HepG2 (cell line): Measurements from ENCODE around the gene CLDN7. TPM values are rescaled to one million over a fixed set of nuclear protein-coding genes. Genes with fewer than 3 reads are reported as not detected.

Experiments
- ATAC-seq: fragments of 200-7000 bp; cut with Tn5 transposase; 3 replicates; pipeline ENCODE4 v1.9.1; 2020; ENCODE audit warnings: mild to moderate bottlenecking, moderate library complexity
- BruUV-seq: library from RNA; stranded (reverse); fragments of 400-500 nt; replicated peaks from 2 replicates; lab custom pipeline; 2021; lab: Mats Ljungman, UMichigan
- CTCF ChIA-PET: fragments of 300-600 bp; formaldehyde crosslinking; extraction: SDS; loops from one replicate; lab custom pipeline; 2021; ENCODE audit warnings: low total read pairs, inconsistent platforms, low intra/inter-chr PET ratio; lab: Yijun Ruan, JAX
- POLR2A ChIA-PET: fragments of 350-600 bp; sonication (Branson Sonifier 250); formaldehyde crosslinking; loops from one replicate; lab custom pipeline; 2020; ENCODE audit warnings: antibody characterized with exemption, inconsistent platforms; lab: Yijun Ruan, JAX
- DNase-seq: peaks from one replicate; pipeline ENCODE4 v3.0.0-alpha.2; 2015; ENCODE audit warnings: low spot score
- FAIRE-seq: peaks from 3 replicates; lab custom pipeline; 2011; peaks lifted over from hg19 to GRCh38; lab: Jason Lieb, UNC
- H2AFZ ChIP-seq: one replicate; pipeline ENCODE4 v1.6.1; 2011; ENCODE audit warnings: low read length, inconsistent platforms
- H3K27ac ChIP-seq: fragments of 300-600 bp; 3 replicates; pipeline ENCODE4 v1.8.0; 2011; ENCODE audit warnings: mixed run types, mild to moderate bottlenecking, mixed read lengths, low read length, inconsistent platforms; ENCODE audit not compliant: insufficient read depth; ENCODE audit errors: extremely low read length
- H3K27me3 ChIP-seq, 2 experiments: fragments of 200-600 bp in 1 of 2; 2 replicates in 1 of 2; 3 replicates in 1 of 2; pipeline versions ENCODE4 v1.6.0 to v1.8.0; 2011; ENCODE audit warnings: low read length in 2 of 2, mild to moderate bottlenecking in 2 of 2, moderate library complexity in 2 of 2, inconsistent platforms in 1 of 2; ENCODE audit not compliant: insufficient read depth in 2 of 2, control insufficient read depth in 1 of 2
- H3K36me3 ChIP-seq, 2 experiments: fragments of 200-600 bp in 1 of 2; replicated peaks in 1 of 2; 2 replicates in 1 of 2; 3 replicates in 1 of 2; pipeline versions ENCODE4 v1.5.1 to v1.8.0; 2011; ENCODE audit warnings: low read length in 2 of 2, inconsistent platforms in 1 of 2; ENCODE audit not compliant: insufficient read depth in 2 of 2, control insufficient read depth in 1 of 2
- H3K4me1 ChIP-seq: 2 replicates; pipeline ENCODE4 v1.5.1; 2012; ENCODE audit warnings: low read length, inconsistent platforms; ENCODE audit not compliant: insufficient read depth
- H3K4me2 ChIP-seq: 2 replicates; pipeline ENCODE4 v1.6.0; 2011; ENCODE audit warnings: low read depth, low read length, inconsistent platforms
- H3K4me3 ChIP-seq, 3 experiments: fragments of 200-600 bp in 1 of 3; sonication (generic), shearing (Covaris generic) in 1 of 3; replicated peaks in 1 of 3; 2 replicates each; pipeline ENCODE4 v1.5.1; 2011 to 2016; ENCODE audit warnings: low read length in 3 of 3, inconsistent platforms in 2 of 3, low read depth in 2 of 3, mild to moderate bottlenecking in 2 of 3, control low read depth in 1 of 3, mixed read lengths in 1 of 3; ENCODE audit not compliant: insufficient read depth in 1 of 3
- H3K79me2 ChIP-seq: one replicate; pipeline ENCODE4 v1.6.1; 2011; ENCODE audit warnings: low read length, inconsistent platforms; ENCODE audit not compliant: insufficient read depth
- H3K9ac ChIP-seq: 2 replicates; pipeline ENCODE4 v1.6.0; 2011; ENCODE audit warnings: mild to moderate bottlenecking, low read depth, low read length, inconsistent platforms; ENCODE audit not compliant: insufficient read depth
- H3K9me3 ChIP-seq: 2 replicates; pipeline ENCODE4 v1.5.1; 2012; ENCODE audit warnings: mild to moderate bottlenecking, low read length
- H4K20me1 ChIP-seq: 2 replicates; pipeline ENCODE4 v1.6.0; 2011; ENCODE audit warnings: inconsistent platforms, mild to moderate bottlenecking, low read length, moderate library complexity; ENCODE audit not compliant: insufficient read depth
- JARID2 ChIP-seq: sonication (generic); formaldehyde crosslinking; IDR thresholded peaks from 2 replicates; pipeline ENCODE4 v1.8.1; 2023; ENCODE audit warnings: missing genetic modification reagents, inconsistent platforms; ENCODE audit not compliant: insufficient replicate concordance
- LCORL ChIP-seq, 2 experiments: fragments of 450-650 bp in 1 of 2; sonication (generic) in 1 of 2; formaldehyde crosslinking in 1 of 2; IDR thresholded peaks; 2 replicates each; pipeline versions ENCODE4 v1.5.0 to v1.6.1; 2017 to 2020; ENCODE audit warnings: antibody characterized with exemption in 1 of 2, missing genetic modification reagents in 1 of 2
- MTERF4 ChIP-seq: sonication (generic); formaldehyde crosslinking; IDR thresholded peaks from 2 replicates; pipeline ENCODE4 v1.8.0; 2023; ENCODE audit warnings: mild to moderate bottlenecking, missing genetic modification reagents
- PAWR ChIP-seq: sonication (generic); formaldehyde crosslinking; IDR thresholded peaks from 2 replicates; pipeline ENCODE4 v1.4.0; 2020; ENCODE audit warnings: missing genetic modification reagents, mild to moderate bottlenecking, borderline replicate concordance
- PRDM10 ChIP-seq: sonication (generic); formaldehyde crosslinking; IDR thresholded peaks from 2 replicates; pipeline ENCODE4 v1.4.0; 2020; ENCODE audit warnings: low read depth, missing genetic modification reagents
- RXRB ChIP-seq: IDR thresholded peaks from 2 replicates; pipeline ENCODE4 v1.6.1; 2016; ENCODE audit warnings: borderline replicate concordance, missing genetic modification reagents, missing compliant biosample characterization
- SOX6 ChIP-seq, 2 experiments: fragments of 450-650 bp in 1 of 2; sonication (generic) in 1 of 2; formaldehyde crosslinking in 1 of 2; IDR thresholded peaks; 2 replicates each; pipeline versions ENCODE4 v1.4.0 to v1.6.1; 2017 to 2020; ENCODE audit warnings: antibody characterized with exemption in 1 of 2, mild to moderate bottlenecking in 1 of 2, missing genetic modification reagents in 1 of 2
- TBP ChIP-seq: sonication (generic); formaldehyde crosslinking; IDR thresholded peaks from 2 replicates; pipeline ENCODE4 v1.5.0; 2020; ENCODE audit warnings: missing genetic modification reagents
- ZFP82 ChIP-seq: sonication (generic); formaldehyde crosslinking; IDR thresholded peaks from 2 replicates; pipeline ENCODE4 v1.5.1; 2020; ENCODE audit warnings: mild to moderate bottlenecking, missing genetic modification reagents, borderline replicate concordance
- ZNF556 ChIP-seq: sonication (generic); formaldehyde crosslinking; IDR thresholded peaks from 2 replicates; pipeline ENCODE4 v1.4.0; 2020; ENCODE audit warnings: mild to moderate bottlenecking, missing genetic modification reagents, borderline replicate concordance
- ZNF563 ChIP-seq: sonication (generic); formaldehyde crosslinking; IDR thresholded peaks from 2 replicates; pipeline ENCODE4 v1.8.0; 2022; ENCODE audit warnings: mild to moderate bottlenecking, moderate library complexity, missing genetic modification reagents
- ZNF784 ChIP-seq: sonication (generic); formaldehyde crosslinking; IDR thresholded peaks from 2 replicates; pipeline ENCODE4 v1.5.1; 2020; ENCODE audit warnings: missing genetic modification reagents, mild to moderate bottlenecking, borderline replicate concordance
- WGBS: methylation state at CpG from one replicate; pipeline ENCODE4 v1.1.6; 2017; ENCODE audit warnings: low lambda C conversion rate; 5-methylcytosine and 5-hydroxymethylcytosine counted together
- in situ Hi-C: cut with HindIII; loops from 2 replicates; pipeline ENCODE4 v1.10.0; 2017; ENCODE audit warnings: low pct_unique_long_range_greater_than_20kb; ENCODE audit not compliant: extremely low pct_ligation_motif_present
- intact Hi-C: fragments of 100-400 bp; cut with micrococcal nuclease; formaldehyde crosslinking; loops from one replicate; pipeline ENCODE4 v1.10.0; 2022; ENCODE audit not compliant: unreplicated experiment
- polyA plus RNA-seq, 8 experiments: library from polyadenylated mRNA; depleted of rRNA in 3 of 8; stranded (reverse) in 7 of 8; unstranded in 1 of 8; fragments of >200 nt; fragmentation: Illumina TruSeq in 4 of 8; extraction: Trizol in 4 of 8; gene quantifications; 2 replicates each; pipeline versions ENCODE4 v1.2.1 to v1.2.3, GENCODE V29; 2011 to 2016; ENCODE audit warnings: low read depth in 4 of 8, missing spikeins in 1 of 8, mixed read lengths in 1 of 8; ENCODE audit not compliant: insufficient read depth in 1 of 8
- total RNA-seq, 5 experiments: library from RNA; depleted of rRNA; stranded (reverse); fragments of >200 nt; fragmentation: Illumina TruSeq; extraction: Trizol; gene quantifications; 2 replicates each; pipeline ENCODE4 v1.2.3, GENCODE V29; 2016; ENCODE audit warnings: low read depth in 1 of 5

Gene CLDN7
- total and polyA plus RNA-seq, 2 of the 13 experiments (the other 11 are each of a cell fraction or from before 2014, with no cell fraction given): not detected

- no peak for TF ChIP-seq ZNF784 (CRISPR knock-in tag)
- no peak for TF ChIP-seq TBP
- no peak for TF ChIP-seq RXRB
- peak; percentile 26; the same call in 1 of the 2 replicates for TF ChIP-seq ZNF556 (CRISPR knock-in tag)
Observed at GRCh38 chr17:7237761-7238419, 24.4 kb downstream of the CLDN7 start (continued).

GRCh38 chr17:7237266-7237760 is 25.0 kb downstream of the CLDN7 start:
- peak overlapping the region; percentile 88 for H3K27ac ChIP-seq
- H3K4me2 ChIP-seq: peak overlapping the region; percentile 84
- no peaks in the 10 kb centered on the region; a peak in 1 of 5 replicates for H3K27me3 ChIP-seq
- peaks cover 53% of the 10 kb centered on the region for H3K4me1 ChIP-seq
- FAIRE-seq (no peak), DNase-seq (no peak), ATAC-seq (no peak)
- peak overlapping the region; percentile 96 for H3K9ac ChIP-seq
- H3K9me3 ChIP-seq: no peaks in the 10 kb centered on the region
- peaks cover 62% of the 10 kb centered on the region for H3K79me2 ChIP-seq
- H4K20me1 ChIP-seq: peaks cover 7% of the 10 kb centered on the region; the same call in 1 of the 2 replicates
- ChIA-PET POLR2A (interaction anchor here (0.7 to 8.9 kb wide), 11 partner anchors 14 to 202 kb away, joined by 3 to 140 read pairs (median 6); partner anchors contain the start of genes ACADVL, ASGR1, ASGR2 and CTDNEP1), CTCF (no interaction called here)
- WGBS: 55% methylated on average over 6 of the region's 6 CpGs
- intact Hi-C loops: loop anchor here (10.0 kb wide), 1 partner anchor 63 kb away; the partner anchor contains the start of gene ASGR1
- no TSS peak for BruUV-seq
- peaks cover 10 to 24% of the 10 kb centered on the region in 2 experiments for H3K36me3 ChIP-seq
- 0 out of 2 replicates have a peak, but pooled peaks have one; percentile 60 for TF ChIP-seq PRDM10 (CRISPR knock-in tag)
- TF ChIP-seq LCORL (IDR thresholded peaks at IDR 0.05): no peak
- 0 out of 2 replicates have a peak, but pooled peaks have one; percentile 14 for TF ChIP-seq LCORL (CRISPR knock-in tag; IDR thresholded peaks at IDR 0.05)
- no peak for TF ChIP-seq JARID2 (CRISPR knock-in tag)
- 0 out of 2 replicates have a peak, but pooled peaks have one; percentile 10 for TF ChIP-seq ZNF563 (CRISPR knock-in tag)
- TF ChIP-seq ZFP82 (CRISPR knock-in tag): 0 out of 2 replicates have a peak, but pooled peaks have one; percentile 50
- TF ChIP-seq SOX6 (IDR thresholded peaks at IDR 0.05): no peak
- 0 out of 2 replicates have a peak, but pooled peaks have one; percentile 8 for TF ChIP-seq SOX6 (CRISPR knock-in tag; IDR thresholded peaks at IDR 0.05)
- TF ChIP-seq PAWR: no peak
- TF ChIP-seq MTERF4 (CRISPR knock-in tag): 0 out of 2 replicates have a peak, but pooled peaks have one; percentile 27
- peak overlapping the region; percentile 97 to 98 (median 98); a peak in 5 of 6 replicates for H3K4me3 ChIP-seq
- in situ Hi-C loops: no loop called here
- no peak overlapping the region for H2AFZ ChIP-seq
